Activated CD4-positive, alpha-beta T cell treated with anti-CD3 and anti-CD28 coated beads, Interleukin-2, amount 50 U/mL, for 1 hour (primary cell): ENCODE measurements around the gene GABBR2.

Experiments used
- DNase-seq: peaks from one replicate; pipeline ENCODE4 v3.0.0-alpha.2; 2020

GABBR2 gene

GRCh38 chr9:98708933-98709911 is at the start of gene GABBR2:
GABBR2 (minus strand) TSS chr9:98708935; CDS start chr9:98708737, 198 bp downstream.
- no peak for DNase-seq

DNA sequence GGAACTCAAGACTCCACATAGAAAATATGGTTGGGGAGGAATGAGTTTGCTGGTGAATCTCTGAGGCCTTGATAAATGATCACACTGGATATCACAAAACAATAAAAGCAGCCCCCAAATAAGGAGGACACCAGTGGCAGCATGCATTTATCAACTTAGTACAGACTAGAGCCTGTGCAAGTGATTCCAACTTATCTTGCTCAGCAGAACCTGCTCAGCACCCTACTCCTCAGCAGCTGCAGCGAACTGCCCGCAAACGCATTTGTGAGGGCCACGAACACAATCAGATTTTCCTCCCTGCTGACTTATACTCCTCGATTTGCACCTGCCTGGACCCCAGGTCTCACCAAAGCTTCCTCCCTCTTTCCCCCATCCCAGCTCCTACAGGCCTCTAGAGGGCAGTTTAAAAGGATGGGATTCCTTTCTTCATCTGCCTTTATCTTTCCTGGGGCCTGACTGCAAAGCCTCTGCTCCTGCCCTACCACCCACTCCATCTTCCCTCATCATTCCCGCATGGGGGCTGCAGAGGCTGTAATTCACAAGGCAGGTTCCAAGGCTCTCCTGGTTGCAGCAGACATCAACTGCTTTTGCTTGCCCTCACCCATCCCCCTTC is 46.4 kb upstream of the GABBR2 start:
- no peak for DNase-seq

- no peak for DNase-seq
These were observed 42.5 kb upstream of the GABBR2 start for GRCh38 chr9:98751210-98751609.

- DNase-seq, result no peak
These were observed 41.8 kb upstream of the GABBR2 start for GRCh38 chr9:98750364-98751060.

- no peak for DNase-seq
These were observed 38.7 kb upstream of the GABBR2 start for GRCh38 chr9:98747476-98747875.

GRCh38 chr9:98745470-98745869 is 36.7 kb upstream of the GABBR2 start:
- no peak for DNase-seq

- DNase-seq, result no peak
These were observed 35.3 kb upstream of the GABBR2 start for GRCh38 chr9:98743818-98744611.

GRCh38 chr9:98743329-98743728 is 34.6 kb upstream of the GABBR2 start:
- DNase-seq, result no peak

GRCh38 chr9:98742325-98743280 is 33.9 kb upstream of the GABBR2 start:
- no peak for DNase-seq

DNA sequence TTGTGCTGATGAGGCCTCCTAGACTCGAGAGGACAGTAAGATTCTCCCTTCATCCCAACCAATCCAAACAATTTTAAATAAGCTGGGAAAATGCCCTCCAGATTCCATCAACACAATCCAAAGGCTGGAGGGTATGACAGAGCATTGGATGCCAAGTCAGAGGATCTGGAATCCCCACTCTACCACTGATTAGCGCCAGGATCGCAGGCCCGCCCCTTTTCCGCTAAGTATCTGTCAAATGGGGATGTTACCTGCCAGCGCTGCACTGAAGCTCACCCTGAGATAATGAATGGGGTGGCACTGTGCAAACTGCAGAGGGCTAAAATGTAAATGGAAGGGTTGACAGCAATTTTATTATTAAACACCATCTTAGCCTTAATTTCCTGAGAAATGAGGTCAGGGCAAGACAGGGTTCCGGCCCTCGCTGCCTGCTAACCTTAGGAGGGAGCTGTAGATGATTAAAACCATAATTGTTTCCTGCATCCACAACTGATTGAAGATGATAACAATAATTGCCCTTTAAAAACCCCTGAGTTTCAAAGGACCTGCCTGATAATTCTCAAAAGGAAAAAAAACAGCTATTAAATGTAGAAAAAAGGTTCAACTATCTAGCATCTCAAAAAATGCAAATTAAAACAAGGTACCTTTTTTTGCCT is 31.6 kb upstream of the GABBR2 start:
- DNase-seq, result no peak

GRCh38 chr9:98738741-98739140 is 30.0 kb upstream of the GABBR2 start:
- DNase-seq, result no peak

DNA sequence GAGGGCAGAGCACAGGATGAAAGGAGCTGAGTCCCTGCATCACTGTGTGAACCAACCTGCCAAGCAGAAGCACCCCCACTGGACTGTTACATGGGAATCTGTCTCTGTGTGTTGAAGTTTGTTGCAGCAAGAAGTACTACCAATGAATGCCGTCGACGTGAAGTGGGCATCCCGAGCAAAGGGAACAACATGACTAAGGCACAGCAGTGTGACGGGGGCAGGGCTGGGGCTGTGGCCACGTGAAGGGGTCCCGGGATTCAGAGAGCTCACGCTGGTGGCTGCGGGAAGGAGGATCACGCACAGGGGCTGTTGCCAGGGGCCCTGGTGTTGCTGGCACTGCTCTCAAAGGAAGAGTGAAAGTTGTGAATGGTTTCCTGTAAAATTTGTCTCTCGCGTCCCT is 27.5 kb upstream of the GABBR2 start:
- DNase-seq, result no peak

DNA sequence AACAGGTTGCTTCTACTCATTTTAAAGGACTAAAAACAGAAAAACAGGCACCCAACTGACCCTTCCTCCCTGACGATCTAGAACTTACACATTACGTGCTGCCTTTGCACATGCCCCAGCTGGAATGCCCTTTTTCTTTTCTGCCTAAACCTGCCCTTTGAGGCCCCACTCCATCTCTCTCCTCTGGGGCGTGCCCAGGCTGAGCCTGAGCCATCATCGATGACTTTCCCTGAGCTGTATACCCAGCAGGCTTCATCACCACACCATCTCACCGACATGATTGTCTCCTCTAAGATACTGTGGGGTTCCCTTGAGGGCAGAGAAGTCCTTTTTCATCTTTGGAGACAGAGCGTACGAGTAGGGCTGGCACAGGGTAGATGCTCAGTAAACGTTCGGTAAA is 24.1 kb upstream of the GABBR2 start:
- DNase-seq, result no peak

GRCh38 chr9:98732091-98732490 is 23.4 kb upstream of the GABBR2 start:
- no peak for DNase-seq

DNA sequence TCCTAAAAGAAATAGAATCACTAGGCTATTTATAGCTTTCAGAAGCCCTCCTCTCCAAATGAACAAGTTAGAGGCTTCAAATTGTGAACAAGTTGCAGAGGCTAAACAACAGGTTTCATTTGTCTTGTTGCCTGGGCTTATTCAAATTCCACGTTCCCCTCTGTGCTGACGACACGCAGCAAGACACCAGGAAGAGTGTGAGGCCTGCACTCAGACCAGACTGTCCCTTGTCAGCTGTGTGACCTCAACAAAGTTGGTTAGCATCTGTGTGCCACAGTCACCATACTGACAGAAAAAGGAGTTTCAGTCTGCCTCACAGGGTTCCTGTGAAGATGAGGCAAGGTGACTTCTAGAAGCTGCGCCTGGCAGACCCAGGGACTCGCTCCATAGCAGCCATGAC is 22.1 kb upstream of the GABBR2 start:
- no peak for DNase-seq

- DNase-seq, result no peak
These were observed 19.8 kb upstream of the GABBR2 start for GRCh38 chr9:98728500-98728899.

- no peak for DNase-seq
These were observed 18.7 kb upstream of the GABBR2 start for GRCh38 chr9:98727428-98727827.

DNA sequence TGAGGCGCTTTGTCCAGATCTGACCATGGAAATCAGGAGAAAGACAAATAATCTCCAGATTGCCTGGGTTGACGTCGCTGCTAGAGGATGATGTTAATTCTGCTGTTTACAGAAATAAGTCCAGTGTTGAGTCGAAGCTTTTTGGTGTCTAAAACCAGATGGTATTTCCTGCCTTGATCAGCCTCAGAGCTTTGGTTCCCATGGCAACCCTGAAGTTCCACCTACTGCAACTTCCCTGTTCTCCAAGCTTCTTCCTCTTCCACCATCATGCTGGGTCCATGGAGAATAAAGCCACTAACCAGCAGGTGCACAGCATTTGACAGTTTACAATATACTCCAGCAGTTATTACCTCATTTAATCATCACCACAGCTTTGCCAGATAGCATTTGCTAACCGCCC is 18.0 kb upstream of the GABBR2 start:
- no peak for DNase-seq

DNA sequence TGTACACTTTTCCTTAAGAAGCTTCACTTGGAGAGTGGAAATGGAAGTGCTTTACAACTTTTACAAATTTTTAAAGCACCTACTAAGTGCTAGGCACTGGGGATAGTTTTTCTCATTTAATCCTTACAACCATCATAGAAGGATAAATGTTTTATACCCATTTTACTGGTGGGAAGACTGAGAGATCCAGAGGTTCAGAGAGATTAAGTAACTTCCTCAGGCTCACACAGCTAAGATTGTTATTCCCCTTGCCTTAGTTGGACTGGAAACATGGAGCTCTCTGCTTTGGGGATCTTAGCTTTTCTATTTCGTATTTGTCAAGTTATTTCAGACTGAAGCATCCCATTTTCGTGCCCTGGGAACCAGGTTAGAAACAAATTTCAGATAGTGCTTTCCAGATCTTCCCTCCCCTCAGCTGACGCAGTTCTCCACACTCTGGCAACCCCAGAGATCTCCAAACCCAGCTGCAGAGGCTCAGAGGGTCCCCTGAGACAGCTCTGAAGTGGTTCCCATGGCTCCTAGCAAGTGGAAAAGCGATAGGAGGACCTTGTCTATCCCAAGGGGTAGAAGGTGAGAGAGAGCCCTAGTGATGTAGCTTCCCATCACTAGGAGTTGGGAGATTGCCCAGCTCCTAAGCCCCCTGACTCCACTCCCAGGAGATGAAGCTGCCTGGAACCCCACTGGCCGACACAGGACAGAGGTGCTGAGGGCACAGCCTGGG is 16.2 kb upstream of the GABBR2 start:
- no peak for DNase-seq

DNA sequence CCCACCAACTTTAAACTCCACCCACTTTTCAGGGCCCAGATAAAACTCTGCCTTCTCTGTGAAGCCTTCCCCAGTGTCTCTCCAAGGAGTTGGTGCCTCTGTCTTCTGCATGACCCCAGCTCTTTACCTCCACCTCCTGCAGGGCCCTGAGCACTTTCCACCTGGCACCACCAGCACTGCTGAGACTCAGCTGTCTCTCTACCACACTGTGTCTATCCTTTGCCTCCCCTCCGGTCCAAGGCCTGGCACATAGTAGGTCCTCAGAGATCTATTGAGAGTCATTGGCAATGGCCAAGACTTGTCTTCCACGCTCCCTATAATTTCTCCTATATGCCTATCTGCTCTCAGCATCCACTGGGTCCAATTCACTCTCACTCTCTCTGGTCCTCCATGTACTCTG is 12.9 kb upstream of the GABBR2 start:
- DNase-seq, result no peak
